Activated naive CD8-positive, alpha-beta T cell treated with anti-CD3 and anti-CD28 coated beads, Interleukin-2, amount 10 ng/mL, durations not matched to agents 7 days and 5 days (primary cell): ENCODE results near the gene ITGAX. TPM values are rescaled to one million over a fixed set of nuclear protein-coding genes. Genes with fewer than 3 reads are reported as not detected.
A peak's percentile ranks its signal among the peaks of the same experiment; 100 is the strongest.

ENCODE experiments used
- ATAC-seq: fragments of 150-1000 bp; cut with Tn5 transposase; one replicate; pipeline ENCODE4 v1.10.0; 2021; ENCODE audit warnings: low read depth, moderate library complexity
- POLR2A ChIA-PET: fragments of 350-600 bp; sonication (Branson Sonifier 250); formaldehyde crosslinking; loops from one replicate; lab custom pipeline; 2021; ENCODE audit warnings: antibody characterized with exemption; lab: Charles Lee
- DNase-seq: peaks from one replicate; pipeline ENCODE4 v3.0.0; 2021
- H3K27ac Mint-ChIP-seq: one replicate; pipeline ENCODE4 v1.8.0; 2022; ENCODE audit warnings: mild to moderate bottlenecking, mixed read lengths
- H3K27me3 Mint-ChIP-seq: one replicate; pipeline ENCODE4 v1.8.0; 2022; ENCODE audit warnings: mild to moderate bottlenecking, moderate library complexity, mixed read lengths
- H3K36me3 Mint-ChIP-seq: one replicate; pipeline ENCODE4 v1.8.0; 2021; ENCODE audit warnings: mild to moderate bottlenecking, mixed read lengths
- H3K4me1 Mint-ChIP-seq: one replicate; pipeline ENCODE4 v1.8.0; 2021; ENCODE audit warnings: mixed read lengths
- H3K4me3 Mint-ChIP-seq: one replicate; pipeline ENCODE4 v1.8.0; 2022; ENCODE audit warnings: mild to moderate bottlenecking, moderate library complexity, mixed read lengths
- H3K9me3 Mint-ChIP-seq: one replicate; pipeline ENCODE4 v1.8.0; 2021; ENCODE audit warnings: mixed read lengths
- total RNA-seq, 2 experiments: library from RNA; stranded (reverse); gene quantifications; one replicate each; pipeline ENCODE4 v1.2.3, GENCODE V29; 2021

Gene ITGAX
- total RNA-seq, 2 experiments from 2014 or later, result 26.4 to 26.7 TPM

DNA sequence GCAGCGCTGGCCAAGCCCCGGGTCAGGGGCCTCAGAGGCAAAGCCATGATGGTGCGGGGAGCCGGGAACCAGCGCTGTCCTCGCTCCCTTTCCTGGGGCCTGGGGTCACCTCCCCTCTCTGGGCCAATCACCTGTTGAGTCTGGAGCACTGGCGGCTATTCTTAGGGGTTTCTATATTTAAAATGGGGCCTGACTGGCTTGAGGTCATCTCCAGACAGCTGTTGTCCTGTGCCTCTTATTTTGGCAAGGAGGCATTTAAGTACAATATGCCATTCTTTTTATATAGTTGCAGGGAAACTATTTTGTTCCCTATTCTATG, 73.3 kb downstream of the ITGAX start, which contains the start of gene COX6A2:
Gene COX6A2, minus strand, starts transcription at position 82 of the 319 bp plus-strand sequence. Its CDS starts 35 bp downstream, at position 47.
- peak within 1 kb of the TSS; percentile 5 for H3K4me3 Mint-ChIP-seq

DNA sequence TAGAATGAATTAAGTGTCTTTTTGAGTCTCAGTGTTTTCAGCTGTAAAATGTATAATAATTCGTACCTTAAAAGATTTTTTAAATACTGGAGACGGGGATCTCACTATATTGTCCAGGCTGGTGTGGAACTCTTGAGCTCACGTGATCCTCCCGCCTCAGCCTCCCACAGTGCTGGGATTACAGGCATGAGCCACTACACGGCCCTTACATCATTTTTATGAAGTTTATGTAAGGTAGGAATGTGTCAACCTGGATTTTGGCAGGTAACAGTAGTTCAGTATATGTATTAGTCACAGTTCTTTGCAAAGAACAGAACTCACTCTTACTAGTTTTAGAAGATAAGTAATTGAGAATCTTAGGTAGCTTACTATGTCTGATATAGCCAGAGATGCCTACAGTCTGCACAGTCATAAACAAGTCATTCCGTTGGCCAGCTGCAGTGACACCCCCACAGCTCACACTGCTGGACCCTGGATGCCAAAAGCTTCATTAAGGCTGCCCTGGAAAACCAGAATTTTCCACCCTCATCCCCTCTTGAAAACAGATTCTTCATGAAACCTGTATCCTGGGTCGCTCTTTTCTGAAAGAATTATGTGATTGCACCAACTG, 73.8 kb downstream of the ITGAX start:
- peak overlapping the region; percentile 5 for H3K4me3 Mint-ChIP-seq
- H3K27me3 Mint-ChIP-seq, result peaks cover 5% of the 10 kb centered on the region

More for the DNA sequence above, 73.3 kb downstream of the ITGAX start, which contains the start of gene COX6A2:
- ATAC-seq (no peak), DNase-seq (no peak)
- peak within 1 kb of the TSS; percentile 48 for H3K27ac Mint-ChIP-seq
- peaks cover 6% of the 10 kb centered on the region for H3K36me3 Mint-ChIP-seq
- H3K9me3 Mint-ChIP-seq, result peaks cover 5% of the 10 kb centered on the region
- peaks cover 5% of the 10 kb centered on the region for H3K27me3 Mint-ChIP-seq
- peaks cover 39% of the 10 kb centered on the region for H3K4me1 Mint-ChIP-seq
- POLR2A ChIA-PET, result no interaction called here

DNA sequence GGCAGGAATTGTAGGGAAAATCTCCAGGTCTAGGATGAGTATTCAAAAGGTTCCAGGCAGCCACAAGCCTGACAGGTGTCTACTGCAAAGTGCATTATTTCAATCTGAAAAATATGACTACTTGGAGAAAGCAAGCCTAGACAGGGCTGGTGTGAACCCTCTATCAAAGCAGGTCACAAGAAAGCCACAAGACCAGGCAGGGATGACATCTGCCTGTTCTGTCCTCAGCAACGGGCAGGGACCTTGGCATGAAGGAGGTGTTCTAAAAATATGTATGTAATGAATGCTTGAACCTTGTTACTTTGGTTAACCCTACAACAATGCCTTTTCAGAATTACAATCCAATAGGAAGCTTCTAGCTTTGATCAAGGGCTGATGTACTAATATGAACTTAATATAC, 74.3 kb downstream of the ITGAX start:
- peaks cover 30% of the 10 kb centered on the region for H3K4me1 Mint-ChIP-seq
- no peak overlapping the region for H3K4me3 Mint-ChIP-seq
- H3K9me3 Mint-ChIP-seq, result peaks cover 5% of the 10 kb centered on the region
- H3K36me3 Mint-ChIP-seq, result peaks cover 5% of the 10 kb centered on the region
- ATAC-seq, result no peak
- POLR2A ChIA-PET, result interaction anchor here (0.9 kb wide), 1 partner anchor 249 kb away, joined by 3 read pairs; no protein-coding TSS in a partner anchor
- no peak overlapping the region for H3K27ac Mint-ChIP-seq
- H3K27me3 Mint-ChIP-seq, result peaks cover 5% of the 10 kb centered on the region
- no peak for DNase-seq

More for the DNA sequence above, 73.8 kb downstream of the ITGAX start:
- ATAC-seq (no peak), DNase-seq (no peak)
- POLR2A ChIA-PET, result no interaction called here
- Mint-ChIP-seq H3K36me3 (peaks cover 5% of the 10 kb centered on the region), H3K27ac (no peak overlapping the region), H3K9me3 (peaks cover 5% of the 10 kb centered on the region), H3K4me1 (peaks cover 36% of the 10 kb centered on the region)

DNA sequence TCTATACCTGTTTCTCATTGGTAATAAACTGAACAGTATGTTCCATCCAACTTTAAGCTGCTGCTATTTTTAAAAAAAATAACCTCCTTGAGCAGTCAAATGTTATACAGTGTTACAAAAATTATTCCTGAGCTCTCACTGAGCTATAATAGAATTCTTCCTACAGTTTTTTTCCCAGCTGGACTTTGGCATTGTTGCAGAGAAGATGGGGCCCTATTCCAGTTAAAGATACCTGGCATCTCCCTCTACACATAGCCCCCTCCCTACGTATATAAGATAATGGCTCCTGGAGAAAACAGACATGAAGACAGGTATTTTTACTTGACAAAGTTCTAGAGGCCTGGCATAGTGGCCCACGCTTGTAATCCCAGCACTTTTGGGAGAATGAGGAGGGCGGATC, 74.8 kb downstream of the ITGAX start:
- no peak overlapping the region for H3K4me3 Mint-ChIP-seq
- peaks cover 2% of the 10 kb centered on the region for H3K9me3 Mint-ChIP-seq
- H3K27ac Mint-ChIP-seq, result no peak overlapping the region
- peaks cover 5% of the 10 kb centered on the region for H3K27me3 Mint-ChIP-seq
- DNase-seq, result no peak
- H3K36me3 Mint-ChIP-seq, result peaks cover 2% of the 10 kb centered on the region
- ATAC-seq, result no peak
- POLR2A ChIA-PET, result interaction anchor here (0.9 to 1.5 kb wide), 2 partner anchors 8 to 249 kb away, joined by 3 to 8 read pairs; no protein-coding TSS in a partner anchor
- H3K4me1 Mint-ChIP-seq, result peaks cover 28% of the 10 kb centered on the region

DNA sequence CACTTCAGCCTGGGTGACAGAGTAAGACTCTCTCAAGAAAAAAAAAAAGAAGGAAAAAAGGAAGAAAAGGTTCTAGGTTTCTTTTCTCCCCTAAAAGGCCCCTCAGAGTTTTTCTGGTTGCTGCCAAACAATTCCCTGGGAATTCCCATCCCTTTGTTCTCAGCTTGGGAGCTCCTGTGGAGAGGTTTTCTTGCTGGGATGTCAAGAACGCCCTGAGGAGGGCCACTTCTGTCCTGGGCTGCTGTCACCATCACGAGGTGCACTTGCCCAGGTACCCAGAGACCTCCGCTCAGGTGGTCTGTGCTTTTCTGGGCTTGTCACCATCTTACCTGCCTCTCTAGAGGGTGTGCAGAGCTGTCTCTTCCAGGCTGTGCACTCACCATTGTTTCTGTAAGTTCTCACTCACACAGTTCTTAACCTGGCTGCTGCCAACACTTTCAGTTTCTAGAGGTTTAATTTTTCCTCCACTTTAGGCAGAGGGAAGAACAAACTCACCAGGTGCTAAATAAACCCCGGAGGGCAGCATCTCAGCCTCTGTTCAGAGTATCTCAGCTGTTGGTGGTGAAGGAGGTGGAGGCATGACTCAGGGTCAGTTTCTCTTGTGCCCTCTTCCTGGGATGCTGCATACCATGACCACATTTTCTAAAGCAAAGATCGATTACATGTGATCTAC, 75.5 kb downstream of the ITGAX start:
- peaks cover 5% of the 10 kb centered on the region for H3K27me3 Mint-ChIP-seq
- no peaks in the 10 kb centered on the region for H3K9me3 Mint-ChIP-seq
- H3K4me3 Mint-ChIP-seq, result peak overlapping the region; percentile 29
- DNase-seq (no peak), ATAC-seq (peak; percentile 77)
- POLR2A ChIA-PET, result interaction anchor here (1.5 kb wide), 1 partner anchor 9 kb away, joined by 8 read pairs; no protein-coding TSS in a partner anchor
- H3K27ac Mint-ChIP-seq, result peak overlapping the region; percentile 50
- H3K36me3 Mint-ChIP-seq, result no peaks in the 10 kb centered on the region
- H3K4me1 Mint-ChIP-seq, result peaks cover 25% of the 10 kb centered on the region

Other genes starting within 250 kb of the ITGAX start
- gene BCKDK, start 246.8 kb upstream of the ITGAX start, total RNA-seq, result 10 to 100 TPM; 35.8 to 37.0 TPM
- 10 to 100 TPM; 66.5 to 72.9 TPM for gene KAT8, start 237.5 kb upstream of the ITGAX start, total RNA-seq
- not detected for gene PRSS8, start 219.4 kb upstream of the ITGAX start, total RNA-seq
- gene PRSS36, start 205.1 kb upstream of the ITGAX start, total RNA-seq, result 1 to 10 TPM in 1 of 2 experiments, under 1 TPM in 1; 0.31 to 1.1 TPM
- 100 to 1,000 TPM; 540 to 618 TPM for gene FUS, start 175.0 kb upstream of the ITGAX start, total RNA-seq
- gene PYCARD, start 152.4 kb upstream of the ITGAX start, total RNA-seq, result 10 to 100 TPM; 82.3 to 87.0 TPM
- gene TRIM72, start 141.1 kb upstream of the ITGAX start, total RNA-seq, result not detected
- not detected for gene PYDC1, start 138.0 kb upstream of the ITGAX start, total RNA-seq
- gene ITGAM, start 95.2 kb upstream of the ITGAX start, total RNA-seq, result 1 to 10 TPM; 8.3 to 8.9 TPM
- gene ITGAD, start 38.2 kb downstream of the ITGAX start, total RNA-seq, result under 1 TPM; 0.09 to 0.28 TPM
- gene COX6A2, start 73.2 kb downstream of the ITGAX start, total RNA-seq, result not detected
- under 1 TPM; 0.20 to 0.30 TPM for gene ZNF843, start 87.6 kb downstream of the ITGAX start, total RNA-seq
- 10 to 100 TPM; 12.9 to 13.6 TPM for gene ARMC5, start 104.3 kb downstream of the ITGAX start, total RNA-seq
- 1 to 10 TPM; 1.4 to 1.5 TPM for gene TGFB1I1, start 117.0 kb downstream of the ITGAX start, total RNA-seq
- 1 to 10 TPM in 1 of 2 experiments, under 1 TPM in 1; 0.53 to 1.0 TPM for gene SLC5A2, start 127.9 kb downstream of the ITGAX start, total RNA-seq
- 10 to 100 TPM; 53.9 to 60.2 TPM for gene RUSF1, start 153.2 kb downstream of the ITGAX start, total RNA-seq
- not detected for gene AHSP, start 172.7 kb downstream of the ITGAX start, total RNA-seq